PC-9 (cell line): Measurements from ENCODE around the gene GPS1. TPM values are rescaled to one million over a fixed set of nuclear protein-coding genes. Genes with fewer than 3 reads are reported as not detected.

Experiments
- BruUV-seq: library from RNA; stranded (reverse); fragments of 400-500 nt; replicated peaks from 2 replicates; lab custom pipeline; 2021; lab: Mats Ljungman, UMichigan
- CTCF ChIA-PET: fragments of 300-600 bp; sonication (Branson Sonifier 250); formaldehyde crosslinking; loops from one replicate; lab custom pipeline; 2022; ENCODE audit warnings: antibody characterized with exemption; lab: Charles Lee
- POLR2A ChIA-PET: fragments of 300-600 bp; sonication (Branson Sonifier 250); formaldehyde crosslinking; loops from one replicate; lab custom pipeline; 2022; ENCODE audit warnings: antibody characterized with exemption; ENCODE audit not compliant: unreplicated experiment; lab: Charles Lee
- DNase-seq, 2 experiments: peaks; one replicate each; pipeline versions ENCODE4 v3.0.0 to v3.0.0-alpha.2; 2015 to 2022; ENCODE audit warnings: mixed read lengths in 1 of 2
- H2AFZ ChIP-seq: fragments of 200-600 bp; sonication (generic); 2 replicates; pipeline ENCODE4 v1.8.1; 2017; ENCODE audit warnings: antibody characterized with exemption
- H3F3A ChIP-seq: fragments of 200-600 bp; sonication (generic); 2 replicates; pipeline ENCODE4 v1.8.1; 2017; ENCODE audit warnings: antibody characterized with exemption, mild to moderate bottlenecking, low read depth; ENCODE audit not compliant: insufficient read depth
- H3K27ac ChIP-seq: fragments of 200-600 bp; sonication (generic); 2 replicates; pipeline ENCODE4 v1.6.1; 2016; ENCODE audit warnings: mixed run types
- H3K27me3 ChIP-seq: fragments of 200-600 bp; sonication (generic); 2 replicates; pipeline ENCODE4 v1.6.1; 2016; ENCODE audit warnings: low read depth, mixed run types; ENCODE audit not compliant: insufficient read depth
- H3K36me3 ChIP-seq: fragments of 200-600 bp; sonication (generic); 2 replicates; pipeline ENCODE4 v1.6.1; 2016; ENCODE audit warnings: low read depth, mixed run types
- H3K4me1 ChIP-seq: fragments of 200-600 bp; sonication (generic); replicated peaks from 2 replicates; pipeline ENCODE4 v1.6.1; 2016; ENCODE audit warnings: mixed run types; ENCODE audit not compliant: insufficient read depth
- H3K4me2 ChIP-seq: fragments of 200-600 bp; sonication (generic); 2 replicates; pipeline ENCODE4 v1.6.1; 2017; ENCODE audit warnings: mixed run types
- H3K4me3 ChIP-seq: fragments of 200-600 bp; sonication (generic); 2 replicates; pipeline ENCODE4 v1.6.1; 2016; ENCODE audit warnings: mixed run types
- H3K79me2 ChIP-seq: fragments of 200-600 bp; sonication (generic); 2 replicates; pipeline ENCODE4 v1.6.1; 2017; ENCODE audit warnings: low read depth, mixed run types
- H3K9me2 ChIP-seq: fragments of 200-600 bp; sonication (generic); 2 replicates; pipeline ENCODE4 v1.8.1; 2017; ENCODE audit warnings: mild to moderate bottlenecking; ENCODE audit not compliant: insufficient read depth
- H3K9me3 ChIP-seq: fragments of 200-600 bp; sonication (generic); 2 replicates; pipeline ENCODE4 v1.8.1; 2016; ENCODE audit warnings: low read depth; ENCODE audit not compliant: insufficient read depth
- H4K20me1 ChIP-seq: fragments of 200-600 bp; sonication (generic); 2 replicates; pipeline ENCODE4 v1.8.1; 2017; ENCODE audit not compliant: insufficient read depth
- CTCF ChIP-seq: fragments of 200-600 bp; sonication (generic); conservative IDR thresholded peaks from 2 replicates; pipeline ENCODE4 v1.6.1; 2017; ENCODE audit warnings: mixed run types, antibody characterized with exemption, mild to moderate bottlenecking, moderate library complexity
- EZH2 ChIP-seq: fragments of 200-600 bp; sonication (generic); IDR thresholded peaks from 2 replicates; pipeline ENCODE4 v1.8.0; 2017; ENCODE audit warnings: antibody characterized with exemption, low read depth
- intact Hi-C: fragments of 100-400 bp; cut with micrococcal nuclease; formaldehyde crosslinking; loops from one replicate; pipeline ENCODE4 v1.10.0; 2022; ENCODE audit not compliant: unreplicated experiment
- total RNA-seq: library from RNA; stranded (reverse); gene quantifications from 2 replicates; pipeline ENCODE4 v1.2.3, GENCODE V29; 2021

Gene GPS1
- total RNA-seq, 1 experiment from 2014 or later = 121 TPM

GRCh38 chr17:82064433-82065192, 12.9 kb downstream of the GPS1 start:
- Histone ChIP-seq H3K79me2 (peaks cover 17% of the 10 kb centered on the region; the same call in 1 of the 2 replicates), H3K4me3 (peak overlapping the region; percentile 71), H3K4me1 (peaks cover 9% of the 10 kb centered on the region; the same call in 1 of the 2 replicates), H3K27me3 (no peaks in the 10 kb centered on the region), H3K9me2 (no peaks in the 10 kb centered on the region), H3K4me2 (peak overlapping the region; percentile 89), H3K27ac (no peak overlapping the region), H3K36me3 (no peaks in the 10 kb centered on the region), H2AFZ (peak overlapping the region; percentile 64; the same call in 1 of the 2 replicates), H4K20me1 (no peaks in the 10 kb centered on the region), H3F3A (no peaks in the 10 kb centered on the region), H3K9me3 (no peaks in the 10 kb centered on the region)
- CTCF ChIA-PET = interaction anchor here (0.9 kb wide), 1 partner anchor 27 kb away, joined by 3 read pairs; the partner anchor contains the start of gene DCXR
- BruUV-seq = TSS peak; percentile 42
- TF ChIP-seq CTCF (no peak), EZH2 (no peak)
- POLR2A ChIA-PET = interaction anchor here (0.7 to 1.2 kb wide), 2 partner anchors 27 to 177 kb away, joined by 3 to 5 read pairs; partner anchors contain the start of gene DCXR
- intact Hi-C loops = no loop called here
- peak; percentile 38 to 73 for DNase-seq

- Histone ChIP-seq H3K79me2 (peaks cover 17% of the 10 kb centered on the region; the same call in 1 of the 2 replicates), H3F3A (no peaks in the 10 kb centered on the region), H3K27me3 (no peaks in the 10 kb centered on the region), H3K36me3 (no peaks in the 10 kb centered on the region), H3K9me2 (no peaks in the 10 kb centered on the region), H3K4me3 (peak overlapping the region; percentile 71), H3K4me1 (peaks cover 9% of the 10 kb centered on the region; the same call in 1 of the 2 replicates), H3K9me3 (no peaks in the 10 kb centered on the region), H3K27ac (no peak overlapping the region), H2AFZ (peak overlapping the region; percentile 64; the same call in 1 of the 2 replicates), H4K20me1 (no peaks in the 10 kb centered on the region), H3K4me2 (peak overlapping the region; percentile 89)
- ChIA-PET POLR2A (interaction anchor here (1.2 kb wide), 1 partner anchor 27 kb away, joined by 5 read pairs; the partner anchor contains the start of gene DCXR), CTCF (interaction anchor here (0.6 kb wide), 2 partner anchors 28 to 105 kb away, joined by 3 read pairs; partner anchors contain the start of gene DCXR)
- intact Hi-C loops = no loop called here
- TF ChIP-seq CTCF (no peak), EZH2 (no peak)
- DNase-seq = no peak
- no TSS peak for BruUV-seq
Measured at GRCh38 chr17:82065193-82065637, 13.5 kb downstream of the GPS1 start.

GRCh38 chr17:82065638-82066303, 14.1 kb downstream of the GPS1 start, which contains the start of gene DUS1L:
TSS of gene DUS1L (minus strand) at chr17:82065804. CDS start at chr17:82065059, 745 bp downstream.
- TF ChIP-seq EZH2 (no peak), CTCF (no peak)
- peaks cover 17% of the 10 kb centered on the region; the same call in 1 of the 2 replicates for H3K79me2 ChIP-seq
- H3K36me3 ChIP-seq = no peaks in the 10 kb centered on the region
- CTCF ChIA-PET = interaction anchor here (0.6 kb wide), 2 partner anchors 28 to 105 kb away, joined by 3 read pairs; partner anchors contain the start of gene DCXR
- peak within 1 kb of the TSS; percentile 89 for H3K4me2 ChIP-seq
- no TSS peak for BruUV-seq
- no peaks in the 10 kb centered on the region for H3K27me3 ChIP-seq
- no peaks in the 10 kb centered on the region for H3K9me2 ChIP-seq
- H4K20me1 ChIP-seq = no peaks in the 10 kb centered on the region
- no peak within 1 kb of the TSS for H3K27ac ChIP-seq
- POLR2A ChIA-PET = interaction anchor here (1.2 kb wide), 1 partner anchor 28 kb away, joined by 5 read pairs; the partner anchor contains the start of gene DCXR
- H3F3A ChIP-seq = no peaks in the 10 kb centered on the region
- H3K4me3 ChIP-seq = peak within 1 kb of the TSS; percentile 71
- peak in 1 of 2 experiments; percentile 54 for DNase-seq
- H2AFZ ChIP-seq = peak within 1 kb of the TSS; percentile 92
- H3K9me3 ChIP-seq = no peaks in the 10 kb centered on the region
- peaks cover 9% of the 10 kb centered on the region; the same call in 1 of the 2 replicates for H3K4me1 ChIP-seq
- intact Hi-C loops = no loop called here
